PC-3 (cell line): ENCODE measurements around the gene TAF1A.

Source experiments
- CTCF ChIP-seq: fragments of 300-600 bp; sonication (generic); conservative IDR thresholded peaks from 2 replicates; pipeline ENCODE4 v1.5.1; 2017; ENCODE audit warnings: antibody characterized with exemption, low read depth, mild to moderate bottlenecking, low read length
- EZH2phosphoT487 ChIP-seq: fragments of 300-600 bp; sonication (generic); IDR thresholded peaks from 2 replicates; pipeline ENCODE4 v1.6.1; 2018; ENCODE audit warnings: mild to moderate bottlenecking, antibody characterized with exemption, low read length, borderline replicate concordance

GRCh38 chr1:222588135-222588534 lies 1.6 kb downstream of the TAF1A start:
- TF ChIP-seq CTCF (no peak), EZH2phosphoT487 (no peak)
